Measurements from ENCODE around the gene TNS1.
"Not testable (repeated sequence)": the region's sequence is repeated elsewhere in the genome, so short reads cannot be mapped to it uniquely, and the experiment has no call there.

The TNS1 gene

GRCh38 chr2:218002845-218003180, at the start of gene TNS1:
TNS1 (minus strand) TSS chr2:218002995; CDS start chr2:218002872, 123 bp downstream.
- DNase-seq = no peak

DNA sequence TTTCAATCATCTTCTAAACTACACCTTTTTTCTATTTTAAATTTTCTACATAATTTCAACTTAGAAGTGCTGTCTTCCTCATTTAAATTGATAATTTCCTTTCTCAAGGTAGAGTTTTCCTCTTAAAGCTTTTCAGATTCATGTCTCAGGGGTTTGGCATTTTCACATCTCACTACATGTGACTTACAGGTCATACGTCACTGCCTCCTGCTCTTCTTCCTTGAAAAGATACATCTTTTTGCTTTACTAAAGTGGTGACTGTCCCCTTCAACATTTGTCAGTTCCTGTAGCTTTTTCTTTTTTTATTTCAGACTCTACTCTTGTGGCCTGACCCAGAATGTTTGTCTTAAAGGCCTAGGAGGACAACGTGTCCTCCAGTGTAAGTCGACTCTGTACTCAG, 49.1 kb upstream of the TNS1 start:
- no peak for DNase-seq

DNA sequence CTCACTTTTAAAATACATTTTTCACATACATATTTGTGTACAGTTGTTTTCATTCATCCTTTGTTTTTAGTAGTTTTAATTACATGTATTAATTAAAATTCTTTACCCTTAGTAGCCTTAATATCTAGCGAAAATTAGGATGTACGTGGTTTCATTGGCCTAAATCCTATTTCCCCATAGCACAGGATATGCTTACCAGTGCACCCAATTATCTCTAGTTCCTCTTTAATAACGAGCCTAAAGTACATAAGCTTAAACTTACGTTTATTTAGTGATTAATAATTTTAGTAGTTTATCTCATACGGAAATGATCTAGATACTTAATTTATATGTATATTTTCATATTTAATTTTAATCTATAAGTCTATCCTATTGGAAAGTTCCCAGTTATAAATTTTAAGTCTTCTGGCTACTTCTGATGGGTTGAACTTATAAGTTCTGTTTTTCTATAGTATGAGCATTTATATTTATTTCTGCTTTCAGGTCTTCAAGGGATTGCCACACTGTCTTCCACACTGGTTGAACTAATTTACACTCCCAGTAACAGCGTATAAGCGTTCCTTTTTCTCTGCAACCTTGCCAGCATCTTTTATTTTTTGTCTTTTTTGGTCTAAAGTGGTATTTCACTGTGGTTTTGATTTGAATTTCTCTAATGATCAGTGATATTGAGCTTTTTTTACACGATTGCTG, 44.9 kb upstream of the TNS1 start:
- no peak for DNase-seq

GRCh38 chr2:218046238-218046637, 43.4 kb upstream of the TNS1 start:
- no peak for DNase-seq

GRCh38 chr2:218044599-218044998, 41.8 kb upstream of the TNS1 start:
- DNase-seq = not testable (repeated sequence)

GRCh38 chr2:218043701-218044109, 40.9 kb upstream of the TNS1 start:
- DNase-seq = no peak

GRCh38 chr2:218043100-218043499, 40.3 kb upstream of the TNS1 start:
- no peak for DNase-seq

- no peak for DNase-seq
Measured at GRCh38 chr2:218041302-218042168, 38.7 kb upstream of the TNS1 start.

DNA sequence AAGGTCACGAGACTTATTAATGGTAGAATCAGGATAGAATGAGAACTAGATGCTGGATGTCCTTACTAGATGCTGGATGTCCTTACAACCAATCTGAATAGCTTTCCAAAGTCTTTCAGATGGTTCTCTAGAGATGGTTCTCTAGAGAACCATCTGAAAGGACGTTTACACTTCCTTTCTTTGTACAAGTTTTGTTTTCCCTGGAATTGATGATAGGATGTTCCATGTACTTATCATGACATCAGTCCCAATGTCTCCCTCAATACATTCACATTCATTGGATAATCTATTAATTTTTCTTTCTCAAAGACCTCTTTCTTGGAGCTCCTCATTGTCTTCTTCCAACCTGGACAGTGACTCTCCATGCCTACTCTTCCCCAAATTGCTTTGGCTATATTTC, 38.1 kb upstream of the TNS1 start:
- no peak for DNase-seq

GRCh38 chr2:218039171-218039570, 36.4 kb upstream of the TNS1 start:
- no peak for DNase-seq

- DNase-seq = no peak
Measured at GRCh38 chr2:218036371-218036770, 33.6 kb upstream of the TNS1 start.

GRCh38 chr2:218035463-218036100, 32.8 kb upstream of the TNS1 start:
- no peak for DNase-seq

- peak; percentile 34 for DNase-seq
Measured at GRCh38 chr2:218034497-218035213, 31.9 kb upstream of the TNS1 start.

GRCh38 chr2:218033590-218034496, 31.0 kb upstream of the TNS1 start:
- no peak for DNase-seq

- DNase-seq = no peak
Measured at GRCh38 chr2:218033208-218033589, 30.4 kb upstream of the TNS1 start.

- DNase-seq = no peak
Measured at GRCh38 chr2:218032336-218033171, 29.8 kb upstream of the TNS1 start.

- DNase-seq = no peak
Measured at GRCh38 chr2:218031771-218032257, 29.0 kb upstream of the TNS1 start.

- no peak for DNase-seq
Measured at GRCh38 chr2:218031261-218031660, 28.5 kb upstream of the TNS1 start.

- DNase-seq = no peak
Measured at GRCh38 chr2:218030409-218031195, 27.8 kb upstream of the TNS1 start.

Measured in NCI-H1092 treated with DMSO at 0.1 percent for 48 hours (cell line).